SU-DHL-6 (cell line): ENCODE measurements around the gene SLC1A3.

Experiments used
- H2AFZ ChIP-seq: fragments of 200-600 bp; sonication (generic); 2 replicates; pipeline ENCODE4 v1.6.1; 2014; ENCODE audit warnings: low read depth, mild to moderate bottlenecking, moderate library complexity, mixed read lengths, antibody characterized with exemption, low read length; ENCODE audit not compliant: severe bottlenecking
- H3F3A ChIP-seq: fragments of 200-600 bp; shearing (Covaris generic); 2 replicates; pipeline ENCODE4 v1.6.0; 2016; ENCODE audit warnings: antibody characterized with exemption, mild to moderate bottlenecking; ENCODE audit not compliant: insufficient read depth
- H3K27ac ChIP-seq: fragments of 200-600 bp; sonication (generic); 2 replicates; pipeline ENCODE4 v1.5.1; 2016; ENCODE audit warnings: low read depth, mild to moderate bottlenecking, low read length, moderate library complexity, mixed read lengths
- H3K27me3 ChIP-seq: fragments of 200-600 bp; sonication (generic), shearing (Covaris generic); 2 replicates; pipeline ENCODE4 v1.6.0; 2014; ENCODE audit warnings: mild to moderate bottlenecking, low read length
- H3K36me3 ChIP-seq: fragments of 200-600 bp; sonication (generic); 2 replicates; pipeline ENCODE4 v1.6.1; 2014; ENCODE audit warnings: mild to moderate bottlenecking, low read length, mixed read lengths
- H3K4me2 ChIP-seq: fragments of 300-600, 200-600 bp; shearing (Covaris generic), sonication (generic); 2 replicates; pipeline ENCODE4 v1.6.0; 2014; ENCODE audit warnings: low read length, low read depth, mild to moderate bottlenecking; ENCODE audit not compliant: poor library complexity, severe bottlenecking
- H3K4me3 ChIP-seq: fragments of 200-600 bp; sonication (generic); 2 replicates; pipeline ENCODE4 v1.5.1; 2014; ENCODE audit warnings: antibody characterized with exemption, low read length, mild to moderate bottlenecking, mixed read lengths; ENCODE audit not compliant: insufficient read depth, poor library complexity, severe bottlenecking
- H3K79me2 ChIP-seq: fragments of 200-600 bp; sonication (generic); 2 replicates; pipeline ENCODE4 v1.6.1; 2014; ENCODE audit warnings: mild to moderate bottlenecking, low read length, moderate library complexity; ENCODE audit not compliant: insufficient read depth
- H3K9ac ChIP-seq: fragments of 200-600 bp; sonication (generic); 2 replicates; pipeline ENCODE4 v1.7.0; 2014; ENCODE audit warnings: mild to moderate bottlenecking, low read length
- H3K9me2 ChIP-seq: fragments of 200-600 bp; sonication (generic); replicated peaks from 2 replicates; pipeline ENCODE4 v1.6.1; 2014; ENCODE audit warnings: low read length; ENCODE audit not compliant: insufficient read depth
- H3K9me3 ChIP-seq: fragments of 200-600 bp; sonication (generic); 2 replicates; pipeline ENCODE4 v1.6.1; 2014; ENCODE audit warnings: low read length, mixed read lengths; ENCODE audit not compliant: insufficient read depth
- H4K20me1 ChIP-seq: fragments of 200-600 bp; sonication (generic); 2 replicates; pipeline ENCODE4 v1.6.1; 2014; ENCODE audit warnings: low read depth, mild to moderate bottlenecking, antibody characterized with exemption, low read length, moderate library complexity, mixed read lengths
- CTCF ChIP-seq: fragments of 200-600 bp; sonication (generic); IDR thresholded peaks from one replicate; pipeline ENCODE4 v1.5.1; 2017; ENCODE audit warnings: antibody characterized with exemption, mild to moderate bottlenecking, low read length, moderate library complexity; ENCODE audit not compliant: insufficient read depth, poor library complexity, severe bottlenecking
- EZH2phosphoT487 ChIP-seq: fragments of 200-600 bp; sonication (generic), shearing (Covaris generic); conservative IDR thresholded peaks from 2 replicates; pipeline ENCODE4 v1.6.1; 2018; ENCODE audit warnings: mild to moderate bottlenecking, antibody characterized with exemption, low read length, moderate library complexity, mixed read lengths

Gene SLC1A3

GRCh38 chr5:36660397-36661049 lies 54.1 kb downstream of the SLC1A3 start:
- H3K27ac ChIP-seq: no peak overlapping the region
- no peaks in the 10 kb centered on the region for H3K27me3 ChIP-seq
- H3K9ac ChIP-seq: no peak overlapping the region
- H2AFZ ChIP-seq: no peak overlapping the region
- H3K4me2 ChIP-seq: no peak overlapping the region
- H4K20me1 ChIP-seq: no peaks in the 10 kb centered on the region
- TF ChIP-seq EZH2phosphoT487 (no peak), CTCF (no peak)
- no peaks in the 10 kb centered on the region for H3K9me3 ChIP-seq
- H3K4me3 ChIP-seq: no peak overlapping the region
- H3K36me3 ChIP-seq: no peaks in the 10 kb centered on the region
- H3K79me2 ChIP-seq: no peaks in the 10 kb centered on the region
- no peaks in the 10 kb centered on the region for H3F3A ChIP-seq
- no peaks in the 10 kb centered on the region for H3K9me2 ChIP-seq

GRCh38 chr5:36661456-36662220 lies 55.2 kb downstream of the SLC1A3 start:
- H3K27me3 ChIP-seq: no peaks in the 10 kb centered on the region
- H3K27ac ChIP-seq: no peak overlapping the region
- H3K4me3 ChIP-seq: no peak overlapping the region
- H3K9ac ChIP-seq: no peak overlapping the region
- no peaks in the 10 kb centered on the region for H3K9me3 ChIP-seq
- H3K79me2 ChIP-seq: no peaks in the 10 kb centered on the region
- H3F3A ChIP-seq: no peaks in the 10 kb centered on the region
- H4K20me1 ChIP-seq: no peaks in the 10 kb centered on the region
- H3K9me2 ChIP-seq: no peaks in the 10 kb centered on the region
- H2AFZ ChIP-seq: no peak overlapping the region
- no peak overlapping the region for H3K4me2 ChIP-seq
- TF ChIP-seq EZH2phosphoT487: no peak
- no peak for TF ChIP-seq CTCF
- H3K36me3 ChIP-seq: no peaks in the 10 kb centered on the region

GRCh38 chr5:36662291-36662851 lies 56.0 kb downstream of the SLC1A3 start:
- H3F3A ChIP-seq: no peaks in the 10 kb centered on the region
- H4K20me1 ChIP-seq: no peaks in the 10 kb centered on the region
- TF ChIP-seq EZH2phosphoT487 (no peak), CTCF (no peak)
- H3K36me3 ChIP-seq: no peaks in the 10 kb centered on the region
- no peak overlapping the region for H3K27ac ChIP-seq
- no peak overlapping the region for H3K4me2 ChIP-seq
- H3K27me3 ChIP-seq: no peaks in the 10 kb centered on the region
- no peaks in the 10 kb centered on the region for H3K9me3 ChIP-seq
- no peaks in the 10 kb centered on the region for H3K79me2 ChIP-seq
- no peak overlapping the region for H3K4me3 ChIP-seq
- H2AFZ ChIP-seq: no peak overlapping the region
- no peak overlapping the region for H3K9ac ChIP-seq
- H3K9me2 ChIP-seq: no peaks in the 10 kb centered on the region
